Lower leg skin (tissue), 4 donors: Measurements from ENCODE around the gene NR2F1. TPM values are rescaled to one million over a fixed set of nuclear protein-coding genes. Genes with fewer than 3 reads are reported as not detected.
"Not testable (repeated sequence)": the region's sequence is repeated elsewhere in the genome, so short reads cannot be mapped to it uniquely, and the experiment has no call there.

Experiments
- DNase-seq, 2 donors: peaks; one replicate each; pipeline ENCODE4 v3.0.0-alpha.2; 2019; ENCODE audit warnings: low spot score in 2 of 2
- H3K4me3 ChIP-seq: fragments of 200-600 bp; sonication (generic); 2 replicates; pipeline ENCODE4 v1.5.1; 2017; ENCODE audit warnings: mild to moderate bottlenecking, low read depth; ENCODE audit not compliant: poor library complexity, severe bottlenecking
- CTCF ChIP-seq, 3 donors: fragments of 450-650 bp; IDR thresholded peaks; one replicate each; pipeline ENCODE4 v1.5.1; 2016; ENCODE audit warnings: antibody characterized with exemption in 3 of 3, mild to moderate bottlenecking in 3 of 3, moderate library complexity in 2 of 3
- POLR2A ChIP-seq, 2 donors: fragments of 450-650 bp; IDR thresholded peaks; one replicate each; pipeline ENCODE4 v1.6.1; 2016 to 2017; ENCODE audit warnings: antibody characterized with exemption in 2 of 2, mild to moderate bottlenecking in 1 of 2, moderate library complexity in 1 of 2
- WGBS, 2 donors: methylation state at CpG; one replicate each; pipeline ENCODE4 v1.1.5; 2018; 5-methylcytosine and 5-hydroxymethylcytosine counted together
- intact Hi-C: fragments of 100-400 bp; cut with DNase I; formaldehyde crosslinking; loops from one replicate; pipeline ENCODE4 v1.15.0; 2023; ENCODE audit warnings: low total_unique reads
- total RNA-seq, 4 donors: library from RNA; depleted of rRNA; stranded (reverse); fragments of >200 nt; gene quantifications; one replicate each; pipeline ENCODE4 v1.1.0, GENCODE V29; 2016

The NR2F1 gene
- 1 to 10 TPM in 3 of 4 donors, under 1 TPM in 1; 0.72 to 5.9 (median 2.7) TPM for total RNA-seq

DNA sequence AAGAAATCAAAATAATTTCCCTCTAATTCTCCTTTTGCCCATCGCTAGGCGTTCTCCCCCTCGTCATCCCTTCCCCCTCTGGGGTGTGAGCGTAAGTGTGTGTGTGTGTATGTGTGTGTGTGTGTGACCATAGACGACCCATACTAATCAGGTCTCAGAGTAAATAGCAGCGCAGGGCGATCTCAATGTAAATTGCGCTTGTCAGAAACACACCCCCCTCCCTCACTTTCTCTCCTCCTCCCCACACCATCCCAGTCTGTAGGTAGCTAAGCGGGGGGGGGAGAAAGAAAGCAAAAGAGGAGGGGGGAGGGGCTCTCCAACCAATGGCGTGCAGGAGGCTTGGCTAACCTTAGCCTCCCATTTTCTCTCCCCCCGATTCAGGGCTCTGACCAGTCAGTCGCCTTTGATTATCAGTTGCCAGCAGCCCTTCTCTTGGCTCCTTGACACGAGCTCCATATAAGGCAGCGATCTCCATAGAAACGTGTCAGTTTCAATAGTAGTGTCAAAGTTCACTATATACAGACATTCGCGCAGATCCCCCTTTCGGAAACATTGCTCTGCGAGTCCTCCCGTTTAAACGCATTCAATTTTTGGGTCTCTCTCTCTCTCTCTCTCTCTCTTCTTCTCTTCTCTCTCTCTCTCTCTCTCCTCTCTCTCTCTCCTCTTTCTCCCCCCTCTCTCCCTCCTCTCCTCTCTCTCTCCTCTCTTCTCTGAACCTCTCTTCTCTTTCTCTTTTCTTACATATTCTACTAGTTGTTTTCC is at the start of gene NR2F1:
NR2F1 (plus strand) TSS at position 546 of the 762 bp plus-strand sequence. CDS start 1,802 bp downstream, outside the sequence.
- whole genome bisulfite sequencing, 2 donors: 5 to 6% methylated on average over 21 of the region's 21 CpGs

DNA sequence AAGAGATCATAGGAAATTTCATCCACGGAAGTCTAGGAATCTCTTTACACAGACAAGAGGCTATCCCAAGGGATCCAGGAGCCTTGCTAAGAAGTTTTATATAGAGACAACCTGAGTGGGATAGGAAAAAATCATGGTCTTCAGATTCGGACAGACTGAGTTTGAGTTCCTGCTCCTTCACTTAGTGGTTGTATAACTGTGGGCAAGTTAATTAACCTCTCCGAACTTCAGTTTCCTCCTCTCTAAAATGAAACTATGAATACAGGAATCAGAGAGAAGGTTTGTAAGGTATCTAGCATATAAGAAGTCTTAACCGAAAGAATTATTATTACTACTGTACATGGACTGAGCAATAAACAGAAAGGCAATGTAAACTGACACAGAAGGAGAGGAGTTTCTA is 37.1 kb upstream of the NR2F1 start:
- TF ChIP-seq CTCF (IDR thresholded peaks at IDR 0.05): no peak
- TF ChIP-seq POLR2A (IDR thresholded peaks at IDR 0.05): no peak
- 79 to 85% methylated on average over 4 of the region's 4 CpGs for whole genome bisulfite sequencing, 2 donors
- no peak overlapping the region for H3K4me3 ChIP-seq
- intact Hi-C loops: no loop called here
- DNase-seq: no peak

More for the DNA sequence above, at the start of gene NR2F1:
- TF ChIP-seq POLR2A (IDR thresholded peaks at IDR 0.05) (no peak), CTCF (IDR thresholded peaks at IDR 0.05) (peak in 1 of 3 donors; percentile 53)
- no peak for DNase-seq
- peak within 1 kb of the TSS; percentile 17 for H3K4me3 ChIP-seq
- intact Hi-C loops: loop anchor here (10.0 kb wide), 1 partner anchor 332 kb away; no protein-coding TSS in a partner anchor

DNA sequence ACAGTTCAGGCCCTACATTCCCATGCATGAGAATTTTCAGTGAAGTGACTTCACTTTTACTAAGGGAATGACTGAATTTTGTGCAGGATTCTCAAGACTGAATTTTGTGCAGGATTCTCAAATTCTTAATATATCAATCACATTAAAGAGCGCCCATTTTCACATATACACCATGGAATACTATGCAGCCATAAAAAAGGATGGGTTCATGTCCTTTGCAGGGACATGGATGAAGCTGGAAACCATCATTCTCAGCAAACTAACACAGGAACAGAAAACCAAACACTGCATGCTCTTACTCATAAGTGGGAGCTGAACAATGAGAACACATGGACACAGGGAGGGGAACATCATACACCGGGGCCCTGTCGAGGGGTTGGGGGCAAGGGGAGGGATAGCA is 33.4 kb upstream of the NR2F1 start:
- 96% methylated on average over 3 of the region's 3 CpGs for WGBS, 2 donors
- intact Hi-C loops, H3K4me3 ChIP-seq, DNase-seq: not testable (repeated sequence)

- intact Hi-C loops: no loop called here
- no peak for DNase-seq
- TF ChIP-seq POLR2A (IDR thresholded peaks at IDR 0.05): no peak
- no peak for TF ChIP-seq CTCF (IDR thresholded peaks at IDR 0.05)
- no peak overlapping the region for H3K4me3 ChIP-seq
- 90 to 92% methylated on average over 2 of the region's 2 CpGs for WGBS, 2 donors
These were observed 25.9 kb upstream of the NR2F1 start for GRCh38 chr5:93557021-93557604.

DNA sequence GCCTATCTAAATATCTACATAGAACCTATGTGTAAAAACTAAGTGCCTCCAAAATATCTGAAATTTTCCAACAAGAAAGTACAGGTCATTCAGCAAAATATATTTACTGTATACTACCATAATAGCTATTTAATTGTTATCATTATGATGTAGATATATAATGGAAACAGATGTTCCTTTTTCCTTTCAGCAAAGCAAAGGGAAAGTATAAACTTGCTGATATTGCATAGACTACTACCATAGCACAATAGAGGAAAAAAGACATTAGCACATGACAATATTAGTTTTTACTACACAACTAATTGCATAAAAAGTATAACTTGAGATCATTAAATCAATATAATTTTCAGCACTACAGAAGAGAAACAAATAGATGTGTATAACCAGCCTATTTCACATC is 16.9 kb upstream of the NR2F1 start:
- no peak overlapping the region for H3K4me3 ChIP-seq
- intact Hi-C loops: no loop called here
- no peak for DNase-seq
- TF ChIP-seq POLR2A (IDR thresholded peaks at IDR 0.05) (no peak), CTCF (IDR thresholded peaks at IDR 0.05) (no peak)

GRCh38 chr5:93567424-93567823 is 15.6 kb upstream of the NR2F1 start:
- no peak for DNase-seq
- intact Hi-C loops: no loop called here
- 70 to 81% methylated on average over 1 of the region's 1 CpG for WGBS, 2 donors
- H3K4me3 ChIP-seq: no peak overlapping the region
- TF ChIP-seq POLR2A (IDR thresholded peaks at IDR 0.05) (no peak), CTCF (IDR thresholded peaks at IDR 0.05) (no peak)
